Sciatic nerve (tissue), 2 donors: ENCODE results near the gene KLRB1. TPM values are rescaled to one million over a fixed set of nuclear protein-coding genes. Genes with fewer than 3 reads are reported as not detected.
A peak's percentile ranks its signal among the peaks of the same experiment; 100 is the strongest.
"Not testable (repeated sequence)": the region's sequence is repeated elsewhere in the genome, so short reads cannot be mapped to it uniquely, and the experiment has no call there.

ENCODE experiments used
- ATAC-seq: fragments of 200-7000 bp; cut with Tn5 transposase; one replicate; pipeline ENCODE4 v1.9.1; 2020; ENCODE audit warnings: mild to moderate bottlenecking, moderate library complexity
- DNase-seq: peaks from one replicate; pipeline ENCODE4 v3.0.0-alpha.2; 2020; ENCODE audit warnings: low spot score
- intact Hi-C: fragments of 100-400 bp; cut with DNase I; formaldehyde crosslinking; loops from one replicate; pipeline ENCODE4 v1.14.2; 2022
- total RNA-seq: library from RNA; stranded (reverse); fragmentation: NEBNext Ultra II Directional; extraction: Animal tissue kit (Norgen Biotek cat#: 25700); gene quantifications from one replicate; pipeline ENCODE4 v1.2.1, GENCODE V29; 2021
- donor health status: DM: no; HTN: no; CAD: no.
- donor health status: DM: no; HTN: no; CAD: no.

The KLRB1 gene
- 1.4 TPM for total RNA-seq

GRCh38 chr12:9607716-9608115, at the start of gene KLRB1:
Gene KLRB1 (minus strand): TSS chr12:9607916. CDS start chr12:9607839, 77 bp downstream.
- intact Hi-C loops: no loop called here
- no peak for ATAC-seq
- DNase-seq: no peak

GRCh38 chr12:9651265-9651729, 43.6 kb upstream of the KLRB1 start:
- no peak for DNase-seq
- intact Hi-C loops: no loop called here
- no peak for ATAC-seq

- intact Hi-C loops: no loop called here
- ATAC-seq (no peak), DNase-seq (no peak)
Measured at GRCh38 chr12:9650151-9650576, 42.4 kb upstream of the KLRB1 start.

GRCh38 chr12:9649532-9649940, 41.8 kb upstream of the KLRB1 start:
- DNase-seq: no peak
- intact Hi-C loops: no loop called here
- no peak for ATAC-seq

- intact Hi-C loops: no loop called here
- no peak for DNase-seq
- peak; percentile 8 for ATAC-seq
Measured at GRCh38 chr12:9648701-9649531, 41.2 kb upstream of the KLRB1 start.

GRCh38 chr12:9647825-9648700, 40.3 kb upstream of the KLRB1 start:
- ATAC-seq (peak; percentile 97), DNase-seq (peak; percentile 91)
- intact Hi-C loops: no loop called here

- ATAC-seq: peak; percentile 1
- intact Hi-C loops: no loop called here
- no peak for DNase-seq
Measured at GRCh38 chr12:9646794-9647781, 39.4 kb upstream of the KLRB1 start.

- DNase-seq, ATAC-seq, intact Hi-C loops: not testable (repeated sequence)
Measured at GRCh38 chr12:9644985-9645551, 37.4 kb upstream of the KLRB1 start.

GRCh38 chr12:9643266-9643660, 35.5 kb upstream of the KLRB1 start:
- intact Hi-C loops: no loop called here
- ATAC-seq (no peak), DNase-seq (no peak)

GRCh38 chr12:9642606-9643265, 35.0 kb upstream of the KLRB1 start:
- intact Hi-C loops: no loop called here
- no peak for DNase-seq
- ATAC-seq: no peak

- DNase-seq (no peak), ATAC-seq (no peak)
- intact Hi-C loops: no loop called here
Measured at GRCh38 chr12:9640024-9640423, 32.3 kb upstream of the KLRB1 start.

GRCh38 chr12:9636851-9637206, 29.1 kb upstream of the KLRB1 start:
- DNase-seq (no peak), ATAC-seq (no peak)
- intact Hi-C loops: loop anchor here (10.0 kb wide), 1 partner anchor 68 kb away; no protein-coding TSS in a partner anchor

GRCh38 chr12:9636150-9636850, 28.6 kb upstream of the KLRB1 start:
- intact Hi-C loops: loop anchor here (10.0 kb wide), 1 partner anchor 69 kb away; no protein-coding TSS in a partner anchor

GRCh38 chr12:9634969-9635754, 27.4 kb upstream of the KLRB1 start:
- DNase-seq (no peak), ATAC-seq (no peak)
- intact Hi-C loops: loop anchor here (10.0 kb wide), 1 partner anchor 70 kb away; no protein-coding TSS in a partner anchor

More at GRCh38 chr12:9636150-9636850, 28.6 kb upstream of the KLRB1 start:
- no peak for ATAC-seq
- no peak for DNase-seq

- ATAC-seq (no peak), DNase-seq (peak; percentile 68)
- intact Hi-C loops: loop anchor here (10.0 kb wide), 1 partner anchor 71 kb away; no protein-coding TSS in a partner anchor
Measured at GRCh38 chr12:9634177-9634803, 26.6 kb upstream of the KLRB1 start.

GRCh38 chr12:9632766-9633165, 25.1 kb upstream of the KLRB1 start:
- no peak for ATAC-seq
- DNase-seq: no peak
- intact Hi-C loops: loop anchor here (10.0 kb wide), 1 partner anchor 72 kb away; no protein-coding TSS in a partner anchor
